ENCODE results near the gene ZNF474.

DNA sequence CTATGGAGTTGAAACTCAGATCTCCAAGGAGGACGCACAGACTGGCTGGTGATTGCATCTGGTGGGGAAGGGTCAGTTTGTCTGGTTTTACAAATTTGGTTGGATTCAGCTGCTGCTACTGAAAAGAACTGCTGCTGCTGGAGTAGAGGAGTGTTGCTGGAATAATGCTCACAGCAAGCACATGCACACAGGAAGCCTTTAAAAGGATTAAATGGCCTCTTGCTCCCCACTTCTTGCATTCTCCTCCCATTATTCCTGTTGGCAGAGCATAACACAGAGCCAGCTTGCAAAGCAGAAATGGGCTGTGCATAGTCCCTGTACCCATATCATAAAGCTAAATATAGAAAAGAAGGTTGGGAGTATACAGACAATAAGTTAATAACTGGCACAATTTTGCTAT lies 16.6 kb downstream of the ZNF474 start:
- TF ChIP-seq EP300 (IDR thresholded peaks at IDR 0.05): no peak
- TF ChIP-seq POLR2A (IDR thresholded peaks at IDR 0.05): no peak

Data from ovary (tissue), 1 donor.